Epithelial cell of esophagus (primary cell): Measurements from ENCODE around the gene RPS6KA2.

Experiments
- DNase-seq: peaks from one replicate; pipeline ENCODE4 v3.0.0; 2010; ENCODE audit warnings: low read depth
- H3K4me3 ChIP-seq: 2 replicates; pipeline ENCODE4 v1.5.1; 2011; ENCODE audit warnings: mild to moderate bottlenecking, low read length, control low read depth
- CTCF ChIP-seq: IDR thresholded peaks from 2 replicates; pipeline ENCODE4 v1.5.1; 2011; ENCODE audit warnings: low read depth, mild to moderate bottlenecking, low read length, control low read depth, inconsistent platforms; ENCODE audit not compliant: insufficient read depth; ENCODE audit errors: missing control alignments

RPS6KA2 gene

GRCh38 chr6:166553563-166554271 is 73.3 kb downstream of the RPS6KA2 start:
- TF ChIP-seq CTCF, result no peak
- peak; percentile 91 for DNase-seq
- no peak overlapping the region for H3K4me3 ChIP-seq

- TF ChIP-seq CTCF, result no peak
- no peak overlapping the region for H3K4me3 ChIP-seq
- no peak for DNase-seq
Measured at GRCh38 chr6:166552600-166552999, 74.5 kb downstream of the RPS6KA2 start.

- no peak overlapping the region for H3K4me3 ChIP-seq
- TF ChIP-seq CTCF, result no peak
- DNase-seq, result no peak
Measured at GRCh38 chr6:166551754-166552495, 75.1 kb downstream of the RPS6KA2 start.

GRCh38 chr6:166546653-166547052 is 80.4 kb downstream of the RPS6KA2 start:
- no peak for DNase-seq
- no peak overlapping the region for H3K4me3 ChIP-seq
- no peak for TF ChIP-seq CTCF

GRCh38 chr6:166545156-166546034 is 81.7 kb downstream of the RPS6KA2 start:
- DNase-seq, result no peak
- no peak for TF ChIP-seq CTCF
- no peak overlapping the region for H3K4me3 ChIP-seq

GRCh38 chr6:166544296-166544605 is 82.8 kb downstream of the RPS6KA2 start:
- DNase-seq, result no peak
- no peak for TF ChIP-seq CTCF
- H3K4me3 ChIP-seq, result no peak overlapping the region
